Retinal pigment epithelial cell (primary cell): Measurements from ENCODE around the gene BRWD1.
"Not testable (repeated sequence)": the region's sequence is repeated elsewhere in the genome, so short reads cannot be mapped to it uniquely, and the experiment has no call there.

Experiments used
- DNase-seq: peaks from one replicate; pipeline ENCODE4 v3.0.0-alpha.2; 2010; ENCODE audit warnings: low read depth
- H3K4me3 ChIP-seq: 2 replicates; pipeline ENCODE4 v1.5.1; 2011; ENCODE audit warnings: mild to moderate bottlenecking, low read length, control low read depth, moderate library complexity
- TF ChIP-seq, protein P1 (sequence below): conservative IDR thresholded peaks from 2 replicates; pipeline ENCODE4 v1.5.1; 2011; ENCODE audit warnings: low read depth, low read length, control low read depth, inconsistent platforms

Gene BRWD1

DNA sequence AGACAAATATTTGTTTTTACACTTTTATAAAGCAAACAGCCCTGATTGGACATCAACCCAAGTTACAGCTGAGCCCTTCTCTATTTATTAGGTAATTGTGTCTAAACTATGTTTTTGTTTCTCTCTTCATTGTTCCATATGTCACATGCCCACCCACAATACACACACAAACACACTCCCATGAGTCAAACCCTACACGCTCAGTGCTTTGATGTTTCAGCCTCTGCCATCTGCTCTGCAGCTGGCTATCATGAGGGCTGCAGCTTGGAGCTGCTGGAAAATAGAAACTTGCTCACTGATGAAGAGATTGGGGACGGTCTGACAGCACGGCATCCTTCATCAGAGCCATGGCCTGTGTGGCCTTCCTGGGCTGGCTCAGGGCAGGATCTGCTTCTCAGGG is 171.9 kb downstream of the BRWD1 start:
- H3K4me3 ChIP-seq, result no peak overlapping the region
- no peak for DNase-seq
- TF ChIP-seq, protein P1, sequence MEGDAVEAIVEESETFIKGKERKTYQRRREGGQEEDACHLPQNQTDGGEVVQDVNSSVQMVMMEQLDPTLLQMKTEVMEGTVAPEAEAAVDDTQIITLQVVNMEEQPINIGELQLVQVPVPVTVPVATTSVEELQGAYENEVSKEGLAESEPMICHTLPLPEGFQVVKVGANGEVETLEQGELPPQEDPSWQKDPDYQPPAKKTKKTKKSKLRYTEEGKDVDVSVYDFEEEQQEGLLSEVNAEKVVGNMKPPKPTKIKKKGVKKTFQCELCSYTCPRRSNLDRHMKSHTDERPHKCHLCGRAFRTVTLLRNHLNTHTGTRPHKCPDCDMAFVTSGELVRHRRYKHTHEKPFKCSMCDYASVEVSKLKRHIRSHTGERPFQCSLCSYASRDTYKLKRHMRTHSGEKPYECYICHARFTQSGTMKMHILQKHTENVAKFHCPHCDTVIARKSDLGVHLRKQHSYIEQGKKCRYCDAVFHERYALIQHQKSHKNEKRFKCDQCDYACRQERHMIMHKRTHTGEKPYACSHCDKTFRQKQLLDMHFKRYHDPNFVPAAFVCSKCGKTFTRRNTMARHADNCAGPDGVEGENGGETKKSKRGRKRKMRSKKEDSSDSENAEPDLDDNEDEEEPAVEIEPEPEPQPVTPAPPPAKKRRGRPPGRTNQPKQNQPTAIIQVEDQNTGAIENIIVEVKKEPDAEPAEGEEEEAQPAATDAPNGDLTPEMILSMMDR, result no peak

DNA sequence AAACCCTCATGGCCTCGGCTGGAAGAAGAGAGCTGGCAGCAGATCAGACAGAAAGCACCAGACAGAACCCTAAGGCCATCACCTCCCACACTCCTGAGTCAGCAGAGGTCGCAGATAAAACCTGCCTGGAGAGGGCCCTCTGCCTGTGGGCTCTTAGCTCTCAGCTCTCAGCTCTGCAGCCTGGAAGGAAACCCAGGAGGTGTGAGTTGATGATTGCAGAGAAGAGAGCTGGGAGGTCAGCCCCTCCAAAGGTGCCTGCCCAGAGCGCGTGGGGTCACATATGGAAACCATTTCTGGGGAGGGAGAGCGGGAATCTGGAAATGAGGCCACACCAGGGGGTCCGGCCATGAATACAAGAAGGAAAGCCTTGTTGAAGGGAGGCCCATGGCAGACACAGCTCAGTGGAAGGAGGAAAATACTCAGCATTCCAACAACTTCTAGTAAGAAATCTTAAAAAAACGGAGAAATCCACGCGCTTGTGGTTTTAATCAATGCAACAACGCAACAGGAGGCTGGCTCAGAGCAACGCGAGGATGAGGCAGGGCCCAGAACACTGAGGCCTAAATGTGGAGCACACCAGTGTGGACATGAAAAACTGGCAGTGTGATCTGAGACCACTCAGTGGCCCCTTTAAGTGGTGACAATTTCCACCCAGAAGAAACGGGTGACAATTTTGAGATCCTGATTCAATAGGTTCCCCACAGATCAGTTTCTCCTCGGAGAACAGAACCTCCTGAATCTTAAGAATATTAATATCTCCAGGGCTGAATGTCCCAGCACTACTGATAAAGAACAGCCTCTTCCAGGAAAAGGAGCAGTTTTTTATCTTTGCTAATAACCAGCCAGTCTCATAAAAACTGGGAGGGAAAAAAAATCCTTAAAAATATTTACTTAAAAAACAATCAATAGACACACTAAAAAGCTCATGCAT is 175.9 kb downstream of the BRWD1 start:
- TF ChIP-seq, protein P1, result peak; percentile 2
- no peak for DNase-seq
- H3K4me3 ChIP-seq, result no peak overlapping the region

DNA sequence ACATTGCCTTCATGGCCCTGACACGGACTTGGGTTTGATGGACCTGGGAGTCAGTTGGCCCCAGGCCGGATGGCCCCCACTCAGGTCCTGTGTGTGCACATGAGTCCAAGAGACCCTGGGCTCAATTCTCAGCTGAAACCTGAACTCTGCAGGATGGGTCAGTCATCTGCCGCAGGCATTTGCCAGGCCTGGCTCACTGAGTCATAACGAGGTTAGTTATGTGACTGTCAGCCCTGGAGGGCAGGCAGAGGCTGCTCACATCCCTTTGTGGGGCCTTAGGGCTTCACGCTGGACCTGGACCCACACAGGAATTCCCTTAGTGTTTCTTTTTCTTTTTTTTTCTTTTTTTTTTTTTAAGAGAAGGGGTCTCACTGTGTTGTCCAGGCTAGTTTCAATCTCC is 176.7 kb downstream of the BRWD1 start:
- no peak for DNase-seq
- no peak overlapping the region for H3K4me3 ChIP-seq
- TF ChIP-seq, protein P1, result no peak

DNA sequence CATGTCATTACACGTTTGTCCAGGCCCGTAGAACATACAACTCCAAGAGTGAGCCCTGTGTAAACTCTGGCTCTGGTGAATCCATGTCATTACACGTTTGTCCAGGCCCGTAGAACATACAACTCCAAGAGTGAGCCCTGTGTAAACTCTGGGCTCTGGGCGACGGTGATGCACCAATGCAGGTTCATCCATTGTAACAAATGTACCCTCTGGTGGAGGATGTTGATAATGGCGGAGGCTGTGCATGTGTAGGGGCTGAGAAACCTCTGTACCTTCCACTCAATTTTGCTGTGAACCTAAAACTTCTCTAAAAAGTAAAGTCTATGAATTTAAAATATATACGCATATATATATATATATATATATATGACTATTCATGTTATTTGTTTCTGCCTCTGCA is 177.3 kb downstream of the BRWD1 start:
- TF ChIP-seq, protein P1, result peak; percentile 36
- DNase-seq, H3K4me3 ChIP-seq: not testable (repeated sequence)

DNA sequence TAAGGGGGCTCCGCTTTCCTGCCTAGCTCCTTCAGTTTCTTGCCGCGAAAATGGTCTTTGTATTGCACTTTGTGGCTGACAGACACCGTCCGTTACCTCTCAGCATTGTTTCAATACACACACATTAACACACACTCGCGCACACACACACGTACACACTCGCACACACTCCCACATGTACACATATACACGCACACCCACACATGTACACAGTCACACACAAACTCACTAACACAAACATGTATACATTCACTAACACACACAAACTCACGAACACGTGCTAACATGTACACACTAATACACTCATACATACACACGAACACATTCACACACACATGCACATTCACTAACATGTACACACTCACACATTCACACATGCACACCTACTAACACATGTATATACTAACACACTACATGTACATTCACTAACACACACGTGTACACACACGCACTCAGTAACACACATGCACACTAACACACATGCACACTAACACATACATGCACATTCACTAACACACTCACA is 179.1 kb downstream of the BRWD1 start:
- no peak for DNase-seq
- TF ChIP-seq, protein P1, result no peak
- no peak overlapping the region for H3K4me3 ChIP-seq
